Endometrium (tissue), 2 donors: ENCODE results near the gene KLK14.

Source experiments
- FAIRE-seq: peaks from 2 replicates; lab custom pipeline; 2012; peaks lifted over from hg19 to GRCh38; lab: Jason Lieb, UNC
- donor health status: control.
- donor health status: control.

Gene KLK14

DNA sequence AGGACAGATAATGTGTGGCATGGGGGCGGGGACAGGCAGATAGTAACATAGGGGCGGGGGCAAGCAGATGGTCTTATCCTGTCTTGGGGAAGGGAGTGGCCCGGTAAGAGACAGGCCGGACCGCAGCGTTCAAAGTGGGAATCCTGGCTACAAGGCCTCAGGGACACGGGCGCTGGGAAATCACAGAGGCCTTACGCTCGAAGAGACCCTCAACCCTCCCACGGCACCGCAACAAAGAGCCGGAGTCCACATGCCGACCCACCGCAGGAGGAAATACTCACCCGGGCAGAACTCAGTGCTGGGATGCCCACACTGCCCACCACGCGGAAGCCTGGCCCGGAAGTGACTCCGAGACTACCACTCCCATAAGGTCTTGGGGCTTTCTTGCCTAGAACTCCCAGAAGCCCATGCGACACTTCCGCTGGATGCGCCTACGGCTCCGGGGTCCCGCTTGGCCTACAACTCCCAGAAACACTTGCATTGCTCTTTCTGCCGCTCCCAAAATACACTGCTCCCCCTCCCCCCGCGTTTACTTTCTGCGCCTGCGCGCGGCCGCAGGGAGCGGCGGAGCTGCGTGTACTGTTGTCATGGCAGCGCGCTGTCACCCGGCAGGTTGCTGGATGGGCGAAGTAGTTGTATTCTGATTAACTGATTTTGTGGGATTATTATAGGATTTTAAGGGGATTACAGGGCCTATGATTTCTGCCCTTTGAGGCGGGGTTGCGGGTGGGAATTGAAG, 25.5 kb upstream of the KLK14 start, which contains the start of gene CTU1:
CTU1 (minus strand) TSS at position 344 of the 739 bp plus-strand sequence. CDS start 3,840 bp downstream, outside the sequence.
- peak; percentile 98 for FAIRE-seq

DNA sequence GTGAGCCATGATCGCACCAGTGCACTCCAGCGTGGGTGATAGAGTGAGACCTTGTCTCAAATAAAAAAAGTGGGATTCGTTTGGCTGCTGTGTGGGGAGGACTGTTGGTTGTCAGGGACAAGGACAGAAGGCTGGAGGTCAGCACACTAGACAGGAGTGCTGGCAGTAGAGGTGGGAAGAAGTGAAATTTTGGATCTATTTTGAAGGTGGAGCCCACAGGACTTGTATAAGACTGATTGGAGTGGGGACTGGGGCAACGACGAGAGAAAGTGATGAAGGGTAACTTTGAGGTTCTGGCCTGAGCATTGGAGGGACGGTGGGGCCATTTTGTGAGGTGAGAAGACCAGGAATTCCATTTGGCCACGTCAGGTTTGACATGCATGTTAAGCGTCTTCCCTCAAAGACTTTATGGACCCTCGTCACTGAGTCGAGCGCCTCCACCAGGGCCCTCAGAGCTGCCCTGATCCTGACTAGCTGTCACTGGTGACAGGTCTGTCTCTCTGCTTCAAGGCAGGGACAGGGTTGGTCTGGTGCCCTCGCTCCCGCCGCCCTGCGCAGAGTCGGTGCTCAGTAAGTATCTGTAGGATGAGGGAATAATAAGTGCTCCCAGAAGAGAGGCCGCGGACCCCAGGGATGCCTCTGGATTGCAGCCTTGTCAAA, 24.8 kb upstream of the KLK14 start:
- FAIRE-seq, result no peak

DNA sequence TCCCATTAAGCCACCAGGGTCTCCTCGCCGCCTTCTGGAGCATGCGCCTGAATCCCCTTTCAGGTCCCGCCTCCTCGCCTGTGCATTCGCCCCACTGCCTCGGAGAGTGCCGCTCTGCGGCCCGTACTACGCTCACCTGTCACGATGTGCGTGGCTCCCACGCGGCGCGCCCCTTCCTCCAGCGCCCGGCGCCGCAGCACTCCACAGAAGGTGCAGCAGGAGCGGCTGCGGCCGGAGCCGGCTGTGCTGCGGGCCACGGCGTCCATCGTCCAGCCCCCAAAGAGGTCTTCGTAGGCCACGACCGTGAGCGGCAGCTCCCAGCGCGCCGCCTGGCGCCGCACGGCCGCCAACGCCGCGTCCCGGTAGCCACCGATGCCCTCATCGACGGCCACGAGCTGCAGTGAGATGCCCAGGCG, 21.2 kb upstream of the KLK14 start:
- no peak for FAIRE-seq

DNA sequence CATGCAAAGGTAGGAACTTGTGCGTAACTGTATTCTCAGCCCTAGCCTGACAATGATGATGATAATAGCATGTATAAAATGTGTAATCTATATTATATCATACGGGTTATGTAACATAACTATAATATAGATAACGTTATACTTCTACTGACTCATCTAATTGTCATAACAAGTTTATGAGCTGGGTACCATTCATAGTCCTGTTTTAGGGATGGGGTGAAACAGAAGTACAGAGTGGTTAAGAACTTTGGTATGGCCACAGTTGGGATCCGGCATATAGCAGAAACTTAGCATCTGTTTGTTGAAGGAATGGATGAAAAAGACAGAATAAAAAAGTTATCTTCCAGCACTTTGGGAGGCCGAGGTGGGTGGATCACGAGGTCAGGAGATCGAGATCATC, 20.3 kb upstream of the KLK14 start:
- no peak for FAIRE-seq

DNA sequence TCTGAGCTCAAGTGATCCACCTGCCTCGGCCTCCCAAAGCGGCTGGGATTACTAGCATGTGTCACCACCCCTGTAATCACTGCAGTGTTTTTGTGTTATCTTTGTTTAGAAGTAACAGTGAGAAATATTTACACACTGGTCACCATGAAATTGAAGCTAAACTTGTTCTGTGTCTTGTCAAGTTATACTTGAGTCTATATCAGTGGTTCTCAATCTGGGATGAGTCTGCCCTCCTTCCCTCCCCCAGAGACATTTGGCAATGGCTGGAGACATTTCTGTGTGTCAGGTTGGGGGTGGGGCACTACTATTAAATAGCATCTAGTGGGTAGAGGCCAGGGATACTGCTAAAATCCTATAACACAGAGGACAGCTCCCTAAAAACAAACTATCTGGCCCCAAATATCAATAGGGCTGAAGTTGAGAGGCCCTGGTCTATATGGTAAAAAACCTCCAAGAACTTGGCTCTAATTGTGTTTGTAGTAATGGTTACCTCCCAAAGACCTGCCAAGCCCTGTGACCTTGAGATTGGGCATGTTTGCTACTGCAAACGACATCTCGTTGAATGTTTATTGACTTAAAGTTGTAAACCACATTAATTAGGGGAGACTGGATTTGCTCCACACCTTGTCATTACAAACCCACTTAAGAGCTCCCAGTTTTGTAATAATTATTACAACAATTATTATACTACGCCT, 18.6 kb upstream of the KLK14 start:
- no peak for FAIRE-seq

DNA sequence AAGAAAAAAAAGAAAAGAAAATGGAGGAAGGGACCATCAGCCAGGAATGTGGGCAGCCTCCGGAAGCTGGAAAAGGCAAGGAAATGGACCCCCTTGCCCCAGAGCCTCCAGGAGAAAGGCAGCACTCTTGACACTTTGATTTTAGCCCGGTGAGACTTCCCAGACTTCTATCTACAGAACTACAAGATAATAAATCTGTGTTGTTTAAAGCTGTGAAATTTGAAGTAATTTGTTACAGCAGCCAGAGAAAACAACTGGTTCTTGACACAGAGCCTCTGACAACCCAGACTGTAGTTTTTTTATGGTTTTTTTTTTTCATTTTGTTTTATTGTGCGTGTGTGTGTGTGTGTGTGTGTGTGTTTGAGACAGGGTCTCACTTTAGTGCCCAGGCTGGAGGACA, 17.9 kb upstream of the KLK14 start:
- no peak for FAIRE-seq

DNA sequence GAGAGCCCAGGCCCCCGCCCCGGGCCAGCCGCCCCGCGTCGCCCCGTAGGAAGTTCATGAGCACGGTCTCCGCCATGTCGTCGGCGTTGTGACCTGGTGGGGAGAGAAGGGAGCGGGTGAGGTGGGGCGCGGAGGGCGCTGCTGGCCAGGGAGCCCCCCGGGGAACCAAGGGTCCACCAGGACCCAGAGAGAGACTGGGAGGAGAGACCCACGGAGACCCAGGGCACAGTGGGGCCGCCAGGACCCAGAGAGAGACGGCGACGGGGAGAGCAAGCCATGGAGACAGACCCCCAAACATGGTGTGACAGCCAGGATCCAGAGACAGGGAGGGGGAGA, 16.3 kb upstream of the KLK14 start:
- FAIRE-seq, result no peak

DNA sequence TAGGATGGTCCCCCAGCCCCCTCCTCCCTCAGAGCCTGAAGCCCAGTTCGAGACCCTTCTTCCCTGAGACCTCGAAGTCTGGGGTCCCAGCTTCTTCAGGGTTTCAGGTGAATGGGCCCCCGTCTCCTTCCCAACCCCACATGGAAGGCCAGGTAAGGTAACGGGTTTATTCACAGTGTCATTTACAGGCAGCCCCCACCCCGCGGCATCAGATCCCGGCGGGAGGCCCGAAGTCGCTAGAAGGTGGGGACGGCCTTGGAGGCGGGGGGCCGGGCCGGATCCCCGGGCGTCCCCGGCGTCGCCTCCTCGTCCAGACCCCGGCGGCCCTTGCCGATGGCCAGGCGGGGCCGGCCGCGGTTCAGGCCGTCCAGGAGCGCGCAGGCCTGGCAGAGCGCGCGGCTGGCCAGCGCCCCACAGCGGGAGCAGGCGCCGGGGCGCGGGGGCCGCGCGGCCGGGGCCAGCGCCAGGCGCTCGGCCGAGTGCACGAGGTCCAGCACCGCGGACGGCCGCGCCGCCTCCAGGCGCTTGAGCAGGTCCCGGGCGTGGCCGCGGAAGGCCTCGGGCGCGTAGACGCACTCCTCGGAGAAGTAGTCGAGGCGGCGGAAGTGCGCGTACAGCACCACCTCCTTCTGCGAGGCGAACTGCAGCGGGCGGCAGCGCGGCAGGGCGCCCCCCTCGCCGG, 15.8 kb upstream of the KLK14 start:
- FAIRE-seq, result no peak

DNA sequence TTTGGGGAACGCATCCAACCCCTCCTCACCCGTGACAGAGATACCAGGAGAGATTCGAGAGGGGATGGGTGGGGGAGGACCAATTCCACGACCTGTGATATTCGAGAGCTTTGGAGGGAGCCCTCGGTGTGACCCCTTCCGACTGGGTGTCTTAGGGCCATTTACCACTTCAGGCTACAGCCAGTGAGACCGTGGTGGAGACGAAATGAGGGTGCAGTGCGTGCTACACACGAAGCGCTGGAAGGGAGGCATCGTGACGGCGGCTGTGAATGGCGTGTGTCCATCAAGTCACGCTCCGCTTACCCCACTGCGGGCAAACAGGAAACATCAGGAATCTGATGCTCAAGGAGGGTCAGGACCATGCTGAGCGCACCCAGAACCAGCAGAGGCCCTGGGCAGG, 15.1 kb upstream of the KLK14 start:
- no peak for FAIRE-seq

DNA sequence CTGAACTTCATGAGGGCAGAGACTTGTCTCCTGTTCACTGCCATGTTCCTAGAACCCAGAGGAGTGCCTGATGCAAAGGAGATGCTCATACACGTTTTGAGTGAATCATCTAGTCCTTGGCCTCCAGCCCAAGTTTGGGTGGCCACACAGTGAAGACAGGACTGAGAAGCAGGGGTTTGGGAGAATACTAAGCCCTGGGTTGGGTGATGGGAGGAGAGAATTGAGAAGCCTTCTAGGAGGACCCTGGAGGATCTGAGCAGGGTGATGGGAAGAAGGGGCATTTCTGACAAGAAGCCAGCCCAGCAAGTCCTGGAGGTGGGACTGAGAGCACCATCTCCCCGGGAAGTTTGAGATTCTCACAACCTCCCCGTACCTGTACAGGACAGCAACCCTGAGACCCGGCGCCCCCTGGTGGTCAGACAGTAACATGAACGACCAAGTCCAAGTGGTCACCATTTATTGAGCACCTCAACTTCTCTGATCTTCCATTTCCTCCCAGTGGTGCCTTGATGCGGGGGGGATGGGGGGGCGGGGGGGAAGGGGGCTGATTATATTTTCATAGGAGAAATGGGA, 14.6 kb upstream of the KLK14 start:
- no peak for FAIRE-seq

DNA sequence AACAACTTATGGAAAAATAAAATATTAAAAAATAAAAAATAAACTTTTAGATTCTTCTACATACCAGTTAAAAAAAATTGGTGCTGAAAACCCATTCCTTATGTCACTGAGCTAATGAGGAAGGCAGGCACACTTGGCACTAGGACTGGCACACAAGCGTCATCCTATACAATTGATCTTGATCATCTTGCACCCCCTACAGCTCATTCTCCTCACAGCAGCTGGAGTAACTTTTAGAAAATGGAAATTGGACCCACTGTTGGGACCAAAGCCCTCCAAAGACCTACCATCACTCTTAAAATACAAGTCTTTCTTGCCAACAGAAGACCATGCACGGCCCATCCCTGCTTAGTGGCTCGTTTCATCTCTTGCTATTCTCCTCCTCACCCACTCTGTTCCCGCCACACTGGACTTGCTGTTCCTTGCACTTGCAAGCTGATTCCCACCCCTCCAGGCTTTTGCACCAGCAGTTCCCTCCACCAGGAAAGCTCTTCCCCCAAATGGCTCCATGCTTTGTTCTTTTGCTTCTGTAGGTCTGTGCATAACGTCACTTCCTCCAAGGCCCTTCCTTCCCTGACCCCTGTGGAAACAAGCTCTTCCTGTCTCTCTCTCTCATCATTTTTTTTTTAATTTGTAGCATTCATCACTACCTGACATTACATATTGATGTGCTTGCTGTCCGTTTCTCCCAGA, 13.9 kb upstream of the KLK14 start:
- no peak for FAIRE-seq

DNA sequence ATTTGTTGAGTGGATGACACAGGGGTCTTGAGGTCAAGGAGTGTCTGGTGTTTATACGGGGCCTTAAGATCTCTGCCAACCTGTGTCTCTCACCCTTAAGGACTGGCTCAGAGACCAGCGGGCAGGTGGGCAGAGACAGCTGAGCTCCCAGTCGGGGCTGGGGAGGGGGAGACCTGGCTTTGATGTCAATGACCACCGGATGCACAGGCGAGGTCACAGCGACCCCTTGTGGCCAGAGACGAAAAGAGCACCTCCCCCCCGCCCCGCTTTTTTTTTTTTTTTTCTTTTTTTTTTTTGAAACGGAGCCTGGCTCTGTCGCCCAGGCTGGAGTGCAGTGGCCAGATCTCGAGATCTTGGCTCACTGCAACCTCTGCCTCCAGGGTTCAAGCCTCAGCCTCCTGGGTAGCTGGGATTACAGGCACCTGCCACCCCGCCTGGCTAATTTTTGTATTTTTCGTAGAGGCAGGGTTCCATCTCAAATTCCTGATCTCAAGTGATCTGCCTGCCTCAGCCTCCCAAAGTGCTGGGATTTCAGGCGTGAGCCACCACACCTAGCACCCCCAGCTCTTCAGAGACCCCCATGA, 12.1 kb upstream of the KLK14 start:
- FAIRE-seq, result no peak

DNA sequence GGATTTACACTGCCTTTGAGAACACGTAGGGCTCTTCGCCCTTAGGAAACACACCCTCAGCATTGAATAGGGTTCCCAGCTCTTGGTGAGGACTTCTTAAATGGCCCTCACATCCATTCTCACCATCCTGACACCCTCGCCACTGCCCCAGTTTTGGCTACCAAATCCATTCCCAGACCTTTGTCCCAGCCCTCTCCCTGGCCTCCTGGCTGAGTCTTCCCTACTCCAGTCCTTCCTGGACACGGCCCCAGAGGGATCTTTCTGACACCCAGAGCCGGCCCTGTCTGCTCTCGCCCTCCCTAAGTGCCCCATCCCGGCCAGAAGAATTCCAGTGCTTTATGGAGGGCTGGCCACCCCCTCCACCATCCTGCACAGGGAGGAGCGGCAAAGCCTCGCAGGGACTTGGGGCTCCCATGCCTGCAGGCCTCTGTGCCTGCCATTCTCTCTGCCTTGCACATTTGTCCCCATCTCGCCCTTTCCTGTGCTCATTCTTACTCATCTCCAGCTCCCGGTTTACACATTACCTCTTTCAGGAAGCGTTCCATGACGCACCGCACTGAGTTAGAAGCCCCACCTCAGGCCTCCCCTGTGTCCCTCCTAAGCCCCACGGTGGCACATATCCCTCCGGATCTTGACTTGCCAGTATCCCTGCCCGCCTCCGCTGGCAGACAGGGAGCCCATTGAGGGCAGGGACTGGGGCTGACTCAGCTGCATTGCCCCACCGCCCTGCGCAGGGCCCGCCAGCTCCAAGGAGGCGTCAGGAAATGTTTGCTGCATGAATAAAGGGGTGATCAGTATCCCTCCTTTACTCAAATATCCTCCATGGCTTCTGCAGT, 11.0 kb upstream of the KLK14 start:
- FAIRE-seq, result no peak

DNA sequence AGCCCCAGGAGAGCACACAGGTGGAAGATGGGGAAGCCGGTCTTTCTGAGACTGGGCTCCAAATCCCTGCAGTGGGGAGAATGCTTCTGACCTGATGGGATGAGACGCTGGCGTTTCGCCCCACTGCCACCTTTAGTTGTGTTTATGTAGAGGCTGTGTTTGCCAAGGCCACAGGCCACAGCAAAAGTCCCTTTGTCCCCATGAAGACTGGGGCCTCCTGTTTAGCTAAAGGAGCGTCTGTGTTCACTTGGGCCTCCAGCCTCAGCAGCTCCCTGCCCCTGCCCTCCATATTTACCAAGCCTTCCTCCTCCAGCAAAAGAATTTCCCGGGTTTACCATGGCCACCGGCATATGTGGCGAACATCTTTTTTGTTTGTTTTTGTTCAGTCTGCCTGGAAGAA, 10.4 kb upstream of the KLK14 start:
- FAIRE-seq, result no peak

DNA sequence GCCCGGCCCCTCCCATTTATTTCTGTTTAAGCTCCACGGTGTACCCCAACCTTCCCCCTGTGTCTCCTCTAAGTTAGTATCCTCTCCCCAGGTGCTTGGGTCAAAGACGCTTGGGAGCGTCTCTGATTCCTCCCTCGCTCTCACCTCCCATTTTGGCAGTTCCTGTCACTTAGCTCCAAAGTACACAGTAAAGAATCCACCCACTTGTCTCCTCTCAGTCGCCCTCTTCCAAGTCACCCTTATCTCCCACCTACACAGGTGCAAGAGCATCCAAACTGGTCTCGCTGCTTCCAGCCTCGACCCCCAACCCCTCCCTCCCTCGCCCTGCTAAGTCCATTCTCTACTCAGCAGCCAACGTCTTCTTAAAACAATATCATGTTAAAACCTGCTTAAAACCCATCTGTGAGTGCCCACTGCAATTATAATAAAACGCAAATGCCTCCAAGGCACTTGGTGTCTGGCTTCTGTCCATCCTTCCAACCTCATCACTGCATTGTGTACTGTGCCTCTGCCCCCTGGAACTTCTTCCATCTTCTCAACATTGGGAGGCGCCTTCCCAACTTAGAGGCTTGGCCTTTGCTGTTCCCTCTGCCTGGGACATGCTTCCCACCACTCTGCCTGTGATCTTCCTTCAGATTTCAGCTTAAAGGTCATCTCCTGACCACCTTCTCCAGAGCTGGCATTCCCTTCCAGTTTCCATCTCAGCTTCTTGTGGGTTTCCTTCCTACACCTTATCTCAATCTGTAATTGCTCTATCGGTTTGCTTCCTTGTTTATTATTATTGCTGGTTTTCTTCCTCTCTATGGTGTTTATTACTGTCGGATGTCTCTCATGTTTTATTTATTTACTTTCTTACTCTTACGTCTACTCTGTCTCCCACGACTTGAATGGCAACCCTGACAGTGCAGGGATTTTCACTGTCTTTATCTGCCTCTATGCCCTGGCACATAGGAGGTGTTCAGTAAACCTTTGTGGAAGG, 9.5 kb upstream of the KLK14 start:
- FAIRE-seq, result no peak

DNA sequence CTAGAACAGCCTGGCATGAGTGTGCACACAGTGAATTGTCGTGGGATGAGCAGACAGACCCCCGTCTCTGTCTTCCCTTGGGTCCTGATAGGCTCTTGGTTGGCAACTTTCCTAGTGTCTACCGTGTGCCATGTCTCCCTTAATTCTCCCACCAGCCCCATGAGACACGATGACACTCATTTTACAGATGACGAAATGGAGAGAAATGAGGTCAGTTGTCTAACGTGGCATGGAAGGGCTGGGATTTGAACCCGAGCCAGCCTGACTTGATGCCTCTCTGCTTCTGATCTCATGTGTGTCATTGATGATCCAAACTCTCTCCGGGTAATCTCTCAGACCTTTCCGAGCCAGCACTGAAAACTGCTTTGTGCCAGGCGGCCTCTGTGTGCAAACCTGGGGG, 8.4 kb upstream of the KLK14 start:
- FAIRE-seq, result no peak

DNA sequence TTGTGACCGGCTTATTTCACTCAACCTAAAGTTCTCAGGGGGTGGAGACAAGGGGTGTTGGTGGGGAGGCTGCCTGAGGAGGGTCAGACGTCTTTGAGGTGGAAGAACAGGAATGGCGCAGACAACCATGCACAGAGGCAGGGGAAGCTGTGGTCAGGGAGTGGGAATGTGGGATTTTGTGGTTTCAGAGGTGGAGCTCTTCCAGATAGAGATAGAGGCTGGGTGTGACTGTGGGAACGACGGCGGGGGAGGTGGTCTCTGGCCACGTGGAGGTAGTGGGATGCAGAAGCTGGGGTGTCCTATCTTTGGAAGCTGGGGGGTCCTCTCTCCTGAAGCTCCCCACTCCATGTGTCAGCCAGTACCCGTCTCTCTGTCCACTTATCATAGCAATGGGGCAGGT, 7.8 kb upstream of the KLK14 start:
- FAIRE-seq, result no peak

DNA sequence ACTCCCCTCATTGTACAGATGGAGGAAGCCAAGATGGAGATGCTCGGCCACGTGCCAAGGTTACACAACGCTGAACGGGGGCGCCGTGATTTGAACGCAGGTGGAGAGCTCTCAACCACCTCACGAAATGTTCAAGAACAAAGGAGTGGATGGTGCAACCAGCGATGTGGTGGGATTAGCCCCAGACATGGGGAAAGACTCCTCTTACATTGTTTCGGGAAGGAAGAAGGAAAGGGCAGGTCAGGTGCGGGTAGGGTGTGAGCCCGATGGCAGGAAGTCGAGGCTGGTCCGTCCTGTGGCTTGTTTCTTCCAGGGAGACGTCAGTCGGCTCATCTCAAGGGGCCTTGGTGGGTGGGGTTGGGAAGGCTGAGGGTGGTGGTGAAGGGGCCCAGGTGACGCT, 7.1 kb upstream of the KLK14 start:
- no peak for FAIRE-seq

DNA sequence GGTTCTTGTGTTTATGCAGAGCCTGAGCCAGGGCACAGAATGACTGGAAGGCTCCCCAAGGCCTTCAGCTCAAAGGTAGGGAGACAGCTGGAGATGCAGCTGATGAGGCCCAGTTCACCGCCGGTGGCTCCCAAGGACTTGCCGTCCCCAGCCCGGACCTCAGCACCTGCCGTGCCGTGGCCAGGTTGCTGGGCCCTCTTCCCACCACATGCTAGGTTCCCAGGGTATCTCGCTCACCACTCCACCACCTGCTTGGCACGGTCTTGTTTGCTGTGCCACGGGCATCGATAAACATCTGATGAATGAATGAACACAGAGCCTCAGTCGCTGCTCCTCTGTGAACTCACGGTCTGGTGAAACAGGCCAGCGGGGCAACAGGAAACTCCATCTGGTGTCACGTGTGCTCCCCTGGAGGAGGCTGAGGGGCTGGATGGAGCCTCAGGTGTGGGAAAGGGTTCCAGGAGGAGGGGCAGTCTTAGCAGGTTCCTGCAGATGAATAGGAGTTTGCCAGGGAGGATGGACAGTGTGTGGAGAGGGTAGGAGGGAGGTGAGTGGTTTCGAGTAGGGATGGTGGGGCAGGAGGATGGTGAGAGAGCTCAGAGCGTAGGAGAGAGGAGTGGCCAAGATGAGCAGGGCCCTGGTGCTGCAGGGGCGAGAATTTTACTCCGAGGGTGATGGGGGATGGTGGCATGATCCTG, 3.6 kb upstream of the KLK14 start:
- FAIRE-seq, result no peak
